ENCODE results near the gene C14orf119. TPM values are rescaled to one million over a fixed set of nuclear protein-coding genes. Genes with fewer than 3 reads are reported as not detected.

Gene C14orf119, protein sequence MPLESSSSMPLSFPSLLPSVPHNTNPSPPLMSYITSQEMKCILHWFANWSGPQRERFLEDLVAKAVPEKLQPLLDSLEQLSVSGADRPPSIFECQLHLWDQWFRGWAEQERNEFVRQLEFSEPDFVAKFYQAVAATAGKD
- total RNA-seq: 37.9 and 39.2 TPM in 2 replicates

DNA sequence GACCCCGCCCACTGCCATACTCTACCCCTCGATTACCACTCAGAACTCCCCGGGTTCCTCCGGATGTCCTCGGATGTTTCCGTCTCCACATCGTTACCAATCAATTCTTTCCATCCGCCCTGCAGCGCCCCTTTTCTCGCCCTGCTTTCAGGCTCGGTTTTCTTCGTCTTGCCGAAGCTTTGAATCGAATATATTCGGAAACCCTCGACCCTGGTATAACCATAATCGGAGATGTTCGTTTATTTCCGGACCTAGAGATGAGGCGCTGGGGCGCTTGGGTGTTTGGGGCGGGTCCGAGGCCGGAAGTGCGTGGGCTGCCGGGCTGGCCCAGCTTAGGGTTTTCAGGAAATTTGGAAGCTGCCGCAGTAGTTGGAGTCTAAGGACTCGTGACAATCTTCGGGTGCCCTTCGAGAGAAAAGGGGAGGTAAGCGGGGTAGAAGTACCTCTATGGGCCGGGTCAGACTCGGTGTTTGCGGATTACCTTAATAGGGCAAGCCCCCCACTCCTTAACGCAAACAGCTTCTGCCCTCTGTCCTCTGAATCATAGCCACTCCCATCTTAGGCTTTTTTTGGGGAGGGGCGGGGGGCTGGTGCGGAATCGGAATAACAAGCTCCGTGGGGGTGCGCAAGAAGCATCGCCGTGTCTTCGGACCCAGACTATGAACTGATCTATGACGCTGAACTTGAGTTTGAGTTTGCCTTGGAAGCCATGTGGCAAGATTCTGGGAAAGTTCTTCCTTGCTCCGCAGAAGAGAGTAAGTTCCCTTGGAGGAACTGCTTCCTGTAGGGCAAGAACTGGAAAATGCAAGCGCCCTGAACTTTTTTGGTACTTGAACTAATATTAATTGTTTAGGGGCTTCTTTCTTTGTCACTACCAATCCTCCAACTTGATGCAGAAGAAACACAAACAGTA is at the start of gene C14orf119:
Gene C14orf119 (plus strand): TSS at position 310 of the 913 bp plus-strand sequence. CDS start 2,154 bp downstream, outside the sequence.

DNA sequence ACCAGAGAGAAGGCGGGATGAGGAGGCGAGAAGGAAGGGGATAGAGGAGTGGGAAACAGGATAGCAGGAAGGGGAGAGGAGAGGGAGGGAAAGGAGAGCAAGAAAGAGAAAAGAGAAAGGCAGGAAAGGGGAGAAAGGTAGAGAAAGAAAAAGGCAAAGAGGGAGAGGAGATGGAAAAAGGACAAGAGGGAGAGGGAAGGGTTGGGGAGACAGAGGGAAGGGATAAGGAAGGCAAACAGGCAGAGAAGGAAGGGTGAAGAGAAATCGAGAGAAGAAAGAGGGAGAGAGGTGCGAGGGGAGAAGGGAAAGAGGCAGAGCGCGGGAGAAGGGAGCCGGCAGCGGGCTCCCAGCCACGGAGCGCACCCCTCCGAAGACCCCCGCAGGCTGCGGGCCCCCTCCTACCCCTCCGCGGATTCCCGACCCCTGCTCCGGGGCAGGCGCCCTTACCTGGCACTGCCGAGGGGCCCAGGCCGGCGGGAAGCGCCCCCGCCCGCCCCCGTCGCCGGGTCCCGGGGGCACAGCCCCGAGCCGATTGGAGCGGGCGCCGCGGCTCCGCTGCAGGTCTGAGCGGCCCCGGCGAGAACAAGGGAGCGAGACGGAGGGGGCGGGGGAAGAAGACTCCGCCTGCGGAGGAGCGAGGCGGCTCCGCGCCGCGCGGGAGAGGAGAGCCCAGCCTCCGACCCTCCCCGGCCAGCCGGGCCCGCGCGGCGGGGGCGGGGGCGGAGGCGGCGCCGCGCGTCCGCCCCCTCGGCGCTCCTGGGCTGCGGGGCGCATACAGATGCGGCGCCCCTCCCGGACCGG is 38.1 kb upstream of the C14orf119 start, which contains the start of gene CDH24:
Gene CDH24 (minus strand): TSS at position 565 of the 801 bp plus-strand sequence. CDS start 1,787 bp downstream, outside the sequence.

DNA sequence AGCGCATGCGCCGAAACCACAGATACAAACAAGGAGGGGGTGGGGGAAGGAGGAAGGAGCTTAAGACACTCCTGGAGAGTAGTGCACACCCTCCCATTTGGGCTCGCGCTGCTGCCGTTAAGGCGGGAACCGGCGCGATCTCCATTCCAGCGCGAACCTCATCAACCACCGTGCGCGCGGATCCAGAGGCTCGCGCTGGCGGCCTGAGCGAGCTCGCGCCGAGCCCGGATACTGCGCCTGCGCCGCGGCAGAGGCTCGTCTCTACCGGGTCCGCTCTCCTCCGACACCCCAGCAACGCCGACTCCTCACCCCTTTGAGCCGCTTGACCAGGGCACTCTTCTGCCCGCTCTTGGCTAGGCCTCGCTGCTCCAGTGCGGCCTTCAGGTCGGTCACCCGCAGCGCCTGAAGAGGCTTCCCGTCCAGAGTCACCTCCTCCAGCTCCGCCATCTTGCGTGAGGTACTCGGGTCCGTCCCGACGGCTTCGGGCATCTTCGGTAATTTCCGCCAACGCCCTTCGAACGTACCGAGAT is 574 bp upstream of the C14orf119 start, which contains the start of gene ACIN1:
Gene ACIN1 (minus strand): TSS at position 471 of the 530 bp plus-strand sequence. CDS start 24 bp downstream, at position 447.

DNA sequence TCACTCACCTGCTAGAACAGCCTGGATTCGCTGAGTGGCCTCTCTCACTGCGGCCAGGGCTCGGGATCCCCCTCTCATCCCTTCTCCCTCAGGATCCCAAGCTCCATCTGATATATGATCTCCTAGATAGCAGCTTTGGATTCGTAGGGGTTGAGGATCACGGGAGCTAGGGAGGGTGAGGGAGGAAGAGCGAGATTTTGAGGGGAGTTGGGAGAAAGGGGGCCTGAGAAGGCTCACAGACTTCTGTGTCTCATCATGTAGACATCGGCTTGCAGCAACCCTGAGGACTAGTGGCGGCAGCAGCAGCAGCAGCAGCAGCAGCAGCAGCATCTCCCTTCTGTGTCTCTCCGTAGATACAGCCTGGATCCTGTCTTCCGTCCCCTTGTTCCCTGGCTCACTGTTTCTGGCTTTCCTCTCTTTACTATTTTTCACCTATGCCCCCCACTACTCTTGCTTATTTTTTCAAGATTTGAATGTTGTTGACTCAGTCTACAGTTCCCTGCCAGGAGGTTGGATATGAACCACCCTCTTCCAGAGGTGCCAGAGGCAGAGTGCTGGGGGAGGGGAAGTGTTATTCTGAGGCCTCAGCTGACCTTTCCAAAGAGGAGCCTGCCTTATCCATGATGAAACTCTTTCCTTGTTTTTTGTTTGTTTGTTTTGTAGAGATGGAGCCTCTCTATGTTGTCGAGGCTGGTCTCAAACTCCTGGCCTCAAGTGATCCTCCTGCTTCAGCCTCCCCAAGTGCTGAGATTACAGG is 9.5 kb downstream of the C14orf119 start, which contains the start of gene CIROP:
Gene CIROP (minus strand): TSS at position 399 of the 757 bp plus-strand sequence. CDS start 69 bp downstream, at position 330.

DNA sequence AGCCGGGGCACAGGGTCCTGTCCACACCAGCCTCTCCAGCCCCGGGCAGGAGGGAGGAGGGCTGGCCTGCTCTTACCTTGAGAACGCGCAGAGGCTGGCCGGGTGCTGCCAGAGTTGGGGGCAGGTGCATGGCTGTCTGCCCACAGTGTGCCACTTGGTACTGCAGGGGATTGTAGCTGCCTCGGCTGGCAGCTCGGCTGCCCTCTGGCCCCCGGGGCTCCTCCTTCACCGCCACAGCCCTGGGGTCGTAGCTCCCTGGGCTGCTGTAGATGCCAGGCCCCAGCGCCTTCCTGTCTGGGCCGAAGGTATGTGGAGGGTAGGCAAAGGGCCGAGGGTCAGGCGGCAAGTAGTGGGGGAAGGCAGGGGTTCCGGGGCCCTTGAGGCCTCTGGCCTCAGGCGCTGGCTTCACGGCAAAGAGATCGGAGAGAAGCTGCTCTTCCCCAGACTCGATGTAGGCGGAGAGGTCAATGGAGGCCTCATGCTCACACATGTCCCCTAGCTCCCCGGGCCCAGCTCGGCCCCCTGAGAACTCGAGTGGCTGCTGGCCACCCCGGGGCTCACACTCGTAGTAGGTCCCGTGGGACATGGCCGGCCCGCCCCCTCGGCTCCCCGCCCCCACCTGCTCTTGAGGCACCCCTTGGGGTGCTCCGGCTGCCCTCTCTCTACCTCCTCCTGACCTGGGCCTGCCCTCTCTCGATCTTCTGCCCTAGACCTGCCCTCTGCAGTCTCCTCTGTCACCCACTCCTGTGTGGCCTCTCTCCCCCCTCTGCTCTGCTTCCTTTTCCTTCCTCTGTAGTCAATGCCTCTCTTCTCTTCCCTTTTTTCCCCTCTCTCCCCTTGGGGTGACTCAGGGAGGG is 23.4 kb downstream of the C14orf119 start, which contains the start of gene CEBPE:
Gene CEBPE (minus strand): TSS at position 750 of the 857 bp plus-strand sequence. CDS start 164 bp downstream, at position 586.

Other genes with a start within 250 kb of the C14orf119 start
- gene LRP10, start 223.8 kb upstream of the C14orf119 start, total RNA-seq: 104 and 155 TPM in 2 replicates
- gene REM2, start 212.3 kb upstream of the C14orf119 start, total RNA-seq: not detected in 2 replicates
- 35.9 and 76.6 TPM in 2 replicates for gene RBM23, start 176.4 kb upstream of the C14orf119 start, total RNA-seq
- 59.1 and 85.4 TPM in 2 replicates for gene PRMT5, start 166.1 kb upstream of the C14orf119 start, total RNA-seq
- 20.6 and 49.9 TPM in 2 replicates for gene HAUS4, start 138.4 kb upstream of the C14orf119 start, total RNA-seq
- 28.0 and 32.2 TPM in 2 replicates for gene AJUBA, start 113.0 kb upstream of the C14orf119 start, total RNA-seq
- 5.7 and 5.8 TPM in 2 replicates for gene C14orf93, start 85.4 kb upstream of the C14orf119 start, total RNA-seq
- 255 and 277 TPM in 2 replicates for gene PSMB5, start 60.6 kb upstream of the C14orf119 start, total RNA-seq
- gene PSMB11, start 53.3 kb upstream of the C14orf119 start, total RNA-seq: not detected in 2 replicates
- gene CDH24, start 38.0 kb upstream of the C14orf119 start, total RNA-seq: 3.2 and 4.1 TPM in 2 replicates
- 48.4 and 55.2 TPM in 2 replicates for gene ACIN1, start 369 bp upstream of the C14orf119 start, total RNA-seq
- not detected in 2 replicates for gene CIROP, start 9.5 kb downstream of the C14orf119 start, total RNA-seq
- not detected in 2 replicates for gene CEBPE, start 23.8 kb downstream of the C14orf119 start, total RNA-seq
- gene SLC7A8, start 88.2 kb downstream of the C14orf119 start, total RNA-seq: 0.32 and 2.0 TPM in 2 replicates
- not detected in 2 replicates for gene RNF212B, start 142.4 kb downstream of the C14orf119 start, total RNA-seq
- gene HOMEZ, start 190.6 kb downstream of the C14orf119 start, total RNA-seq: 8.4 and 10.5 TPM in 2 replicates
- gene PPP1R3E, start 207.4 kb downstream of the C14orf119 start, total RNA-seq: 1.8 and 2.0 TPM in 2 replicates
- gene BCL2L2, start 211.3 kb downstream of the C14orf119 start, total RNA-seq: 13.7 and 24.8 TPM in 2 replicates
- gene PABPN1, start 226.0 kb downstream of the C14orf119 start, total RNA-seq: 41.1 and 57.9 TPM in 2 replicates